Measurements from ENCODE around the gene ARL5A.

Gene ARL5A

GRCh38 chr2:151765760-151766410, 62.3 kb downstream of the ARL5A start:
- DNase-seq, result no peak

GRCh38 chr2:151762694-151763093, 65.5 kb downstream of the ARL5A start:
- no peak for DNase-seq

GRCh38 chr2:151761687-151762086, 66.5 kb downstream of the ARL5A start:
- DNase-seq, result no peak

DNA sequence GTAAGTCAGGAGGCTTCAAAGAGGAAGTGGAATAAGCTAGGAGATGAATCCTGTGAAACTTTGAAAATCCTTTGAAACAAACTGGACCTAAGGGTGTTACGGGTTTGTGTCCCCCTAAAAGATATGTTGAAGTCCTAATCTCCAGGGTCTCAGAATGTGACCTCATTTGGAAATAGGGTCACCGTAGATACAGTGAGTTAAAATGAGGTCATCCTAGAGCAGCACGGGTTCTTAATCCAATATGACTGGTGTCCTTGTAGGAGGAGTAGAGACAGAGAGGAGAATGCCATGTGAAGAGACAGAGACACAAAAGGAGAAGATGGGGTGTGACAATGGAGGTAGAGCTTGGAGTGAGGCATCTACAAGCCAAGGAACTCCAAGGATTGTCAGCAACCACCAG, 67.0 kb downstream of the ARL5A start:
- DNase-seq, result no peak

DNA sequence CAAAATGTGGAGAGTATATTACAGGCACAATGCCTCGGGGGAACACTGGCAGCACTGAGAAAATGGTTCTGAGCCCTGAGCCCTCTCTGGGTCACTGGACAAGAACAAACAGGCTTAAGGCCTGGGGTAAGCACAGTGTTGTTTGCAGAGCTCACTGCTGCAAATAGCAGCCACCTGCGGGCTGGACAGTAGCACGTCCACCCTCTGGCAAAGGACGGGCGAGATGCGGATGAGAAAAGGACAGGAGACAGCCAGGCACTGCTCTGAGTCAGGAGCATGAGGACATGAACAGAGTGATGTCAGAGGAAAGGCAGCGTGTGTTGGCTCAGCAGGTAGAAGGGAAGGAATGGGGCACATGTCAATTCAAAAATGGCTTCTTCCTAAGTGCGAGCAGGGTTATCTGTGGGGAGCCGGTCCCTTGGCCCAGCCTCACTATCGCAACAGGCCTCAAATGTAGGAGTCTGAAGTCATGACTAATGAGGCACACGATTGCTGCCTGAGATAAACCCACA, 68.0 kb downstream of the ARL5A start:
- DNase-seq, result no peak

DNA sequence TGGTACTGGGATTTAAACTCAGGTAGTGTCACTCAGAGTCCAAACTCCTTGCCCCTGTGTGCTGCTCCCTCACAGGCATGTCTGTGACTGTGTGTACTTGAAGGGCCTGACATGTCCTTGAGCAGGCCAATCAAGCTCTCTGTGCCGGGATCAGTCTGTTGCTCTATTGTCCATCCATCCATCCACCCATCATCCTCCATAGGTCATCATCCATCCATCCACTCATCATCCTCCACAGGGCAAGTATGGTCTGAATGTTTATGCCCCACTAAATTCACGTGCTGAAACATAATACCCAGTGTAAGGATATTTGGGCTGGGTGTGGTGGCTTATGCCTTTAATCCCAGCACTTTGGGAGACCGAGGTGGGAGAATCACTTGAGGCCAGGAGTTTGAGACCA, 69.5 kb downstream of the ARL5A start:
- no peak for DNase-seq

GRCh38 chr2:151757861-151758260, 70.4 kb downstream of the ARL5A start:
- no peak for DNase-seq

DNA sequence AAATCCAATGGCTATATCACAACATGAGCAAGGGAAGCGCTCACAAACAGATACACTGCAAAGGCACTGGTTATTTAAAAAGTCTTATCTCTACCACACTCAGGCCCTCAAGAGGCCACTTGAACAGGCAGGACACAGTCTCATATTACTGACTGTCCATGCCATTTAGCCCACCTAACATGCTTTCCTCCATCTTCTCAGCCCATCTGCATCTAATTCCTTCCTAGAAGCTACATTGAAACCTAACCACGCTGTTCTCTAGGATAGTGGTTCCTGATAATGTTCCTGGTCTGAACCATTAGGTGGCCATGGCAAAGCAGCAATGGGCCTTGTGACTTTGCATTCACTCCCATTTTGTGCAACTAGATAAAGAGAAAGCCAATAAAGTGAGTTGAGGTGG, 71.4 kb downstream of the ARL5A start:
- DNase-seq, result no peak

DNA sequence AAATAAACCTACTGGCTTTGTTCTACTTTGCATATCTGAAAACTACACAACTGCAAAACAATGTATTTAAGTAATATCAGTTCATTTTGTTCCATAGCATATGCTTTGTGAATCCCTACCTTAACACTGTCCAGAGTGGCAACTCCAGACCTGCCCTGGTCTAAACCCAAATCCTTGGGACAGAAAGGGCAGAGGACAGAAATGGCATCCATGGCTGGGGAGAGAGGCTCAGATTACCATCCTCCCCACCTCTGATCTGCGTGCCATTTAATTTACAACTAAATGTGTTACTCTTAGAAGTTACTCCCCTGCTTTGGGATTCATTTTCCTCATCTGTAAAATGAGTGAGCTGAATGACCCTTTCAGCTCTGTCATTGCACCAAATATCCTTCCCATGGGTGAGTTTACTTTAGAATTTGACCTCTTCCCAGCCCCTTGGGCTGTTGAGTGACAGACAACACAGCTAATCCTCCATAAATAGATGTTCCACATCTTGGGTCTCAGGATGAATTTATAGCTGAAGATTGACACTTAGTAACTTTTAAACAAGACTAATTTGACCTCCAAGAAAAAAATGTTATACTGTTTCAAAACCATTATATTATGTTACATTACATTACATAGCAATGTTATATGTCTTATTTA, 73.8 kb downstream of the ARL5A start:
- DNase-seq, result no peak

GRCh38 chr2:151753540-151753939, 74.7 kb downstream of the ARL5A start:
- no peak for DNase-seq
